B cell (primary cell): ENCODE measurements around the gene SLC22A17. TPM values are rescaled to one million over a fixed set of nuclear protein-coding genes. Genes with fewer than 3 reads are reported as not detected.

Experiments
- ATAC-seq: fragments of 200-7000 bp; cut with Tn5 transposase; one replicate; pipeline ENCODE4 v1.10.0; 2021; ENCODE audit warnings: low read depth, mild to moderate bottlenecking, moderate number of reproducible peaks, moderate library complexity
- CTCF ChIA-PET: fragments of 350-600 bp; sonication (Branson Sonifier 250); formaldehyde crosslinking; loops from one replicate; lab custom pipeline; 2021; ENCODE audit warnings: antibody characterized with exemption, inconsistent platforms; lab: Charles Lee
- POLR2A ChIA-PET: fragments of 350-600 bp; sonication (Branson Sonifier 250); formaldehyde crosslinking; loops from one replicate; lab custom pipeline; 2021; ENCODE audit warnings: antibody characterized with exemption; lab: Charles Lee
- DNase-seq: peaks from one replicate; pipeline ENCODE4 v3.0.0; 2013
- H2AFZ ChIP-seq: 2 replicates; pipeline ENCODE4 v1.6.1; 2012; ENCODE audit warnings: mild to moderate bottlenecking, low read depth, low read length; ENCODE audit not compliant: insufficient read depth, poor library complexity, severe bottlenecking
- H3K27ac ChIP-seq, 2 donors: 1 replicate in 1 of 2; 2 replicates in 1 of 2; pipeline ENCODE4 v1.5.1; 2012 to 2013; ENCODE audit warnings: low read length in 2 of 2, mild to moderate bottlenecking in 2 of 2, moderate library complexity in 1 of 2
- H3K27me3 ChIP-seq, 4 experiments: fragments of 200-600 bp in 1 of 4; sonication (generic) in 1 of 4; replicated peaks in 1 of 4; 1 replicate in 2 of 4; 2 replicates in 2 of 4; pipeline versions ENCODE4 v1.6.1 to v1.7.0; 2013 to 2016; ENCODE audit warnings: low read length in 3 of 4, mild to moderate bottlenecking in 2 of 4, mixed read lengths in 1 of 4, moderate library complexity in 1 of 4; ENCODE audit not compliant: insufficient read depth in 4 of 4, control insufficient read depth in 3 of 4; ENCODE audit errors: control extremely low read depth in 1 of 4
- H3K36me3 ChIP-seq, 2 experiments: replicated peaks in 1 of 2; 1 replicate in 1 of 2; 2 replicates in 1 of 2; pipeline versions ENCODE4 v1.6.1 to v1.7.1; 2013; ENCODE audit warnings: low read length in 1 of 2; ENCODE audit not compliant: insufficient read depth in 2 of 2, control insufficient read depth in 1 of 2; ENCODE audit errors: control extremely low read depth in 1 of 2, extremely low read depth in 1 of 2
- H3K4me1 ChIP-seq, 2 donors: fragments of 200-600 bp in 1 of 2; sonication (generic) in 1 of 2; 1 replicate in 1 of 2; 2 replicates in 1 of 2; pipeline versions ENCODE4 v1.5.1 to v1.6.1; 2013 to 2017; ENCODE audit warnings: low read length in 2 of 2; ENCODE audit not compliant: control insufficient read depth in 2 of 2, insufficient read depth in 2 of 2
- H3K4me2 ChIP-seq: replicated peaks from 2 replicates; pipeline ENCODE3; 2012; ENCODE audit warnings: mild to moderate bottlenecking, low read depth, low read length; ENCODE audit not compliant: poor library complexity, severe bottlenecking
- H3K4me3 ChIP-seq, 5 experiments: fragments of 200-600 bp in 1 of 5; sonication (generic) in 1 of 5; 1 replicate in 3 of 5; 2 replicates in 2 of 5; pipeline versions ENCODE4 v1.5.1 to v1.7.0; 2011 to 2016; ENCODE audit warnings: low read length in 4 of 5, mild to moderate bottlenecking in 4 of 5, low read depth in 2 of 5, control low read depth in 1 of 5, moderate library complexity in 1 of 5; ENCODE audit not compliant: insufficient read depth in 1 of 5; ENCODE audit errors: control extremely low read depth in 1 of 5, extremely low read depth in 1 of 5
- H3K79me2 ChIP-seq: fragments of 200-600 bp; sonication (generic); one replicate; pipeline ENCODE4 v1.6.0; 2016; ENCODE audit warnings: low read length; ENCODE audit not compliant: control insufficient read depth, insufficient read depth
- H3K9ac ChIP-seq: fragments of 200-600 bp; sonication (generic); 2 replicates; pipeline ENCODE4 v1.6.1; 2017; ENCODE audit warnings: mild to moderate bottlenecking, low read length, moderate library complexity
- H3K9me3 ChIP-seq, 3 donors: one replicate each; pipeline versions ENCODE4 v1.6.1 to v1.7.1; 2013; ENCODE audit warnings: low read length in 2 of 3; ENCODE audit not compliant: control insufficient read depth in 2 of 3, insufficient read depth in 1 of 3; ENCODE audit errors: control extremely low read depth in 1 of 3
- H4K20me1 ChIP-seq: 2 replicates; pipeline ENCODE4 v1.6.0; 2012; ENCODE audit warnings: mild to moderate bottlenecking, low read length; ENCODE audit not compliant: insufficient read depth, control insufficient read depth, poor library complexity, severe bottlenecking
- H3K27ac Mint-ChIP-seq: one replicate; pipeline ENCODE4 v1.8.0; 2021; ENCODE audit warnings: mixed read lengths
- H3K27me3 Mint-ChIP-seq: one replicate; pipeline ENCODE4 v1.8.0; 2021; ENCODE audit warnings: mixed read lengths
- H3K4me1 Mint-ChIP-seq: one replicate; pipeline ENCODE4 v1.8.0; 2021; ENCODE audit warnings: mixed read lengths
- H3K4me3 Mint-ChIP-seq: one replicate; pipeline ENCODE4 v1.8.0; 2021; ENCODE audit warnings: mixed read lengths
- H3K9me3 Mint-ChIP-seq: one replicate; pipeline ENCODE4 v1.8.0; 2022; ENCODE audit warnings: mixed read lengths; ENCODE audit not compliant: insufficient read depth
- EZH2 ChIP-seq: IDR thresholded peaks from 2 replicates; pipeline ENCODE4 v1.6.1; 2012; ENCODE audit warnings: borderline replicate concordance, low read depth, mild to moderate bottlenecking, moderate library complexity, low read length; ENCODE audit not compliant: insufficient read depth, poor library complexity, severe bottlenecking
- WGBS: methylation state at CpG from one replicate; pipeline ENCODE4 v1.1.5; 2013; ENCODE audit warnings: missing lambda C conversion rate; ENCODE audit not compliant: insufficient coverage; 5-methylcytosine and 5-hydroxymethylcytosine counted together
- intact Hi-C: fragments of 100-400 bp; cut with micrococcal nuclease; formaldehyde crosslinking; loops from one replicate; pipeline ENCODE4 v1.10.0; 2022
- polyA plus RNA-seq: library from polyadenylated mRNA; depleted of rRNA; stranded (reverse); fragments of >200 nt; gene quantifications from 2 replicates; pipeline ENCODE4 v1.2.3, GENCODE V29; 2012
- total RNA-seq, 2 donors: library from RNA; stranded (reverse); fragments of 120-200 nt in 1 of 2; gene quantifications; 1 replicate in 1 of 2; 2 replicates in 1 of 2; pipeline versions ENCODE4 v1.2.3 to v1.2.4, GENCODE V29; 2013 to 2022
- TF ChIP-seq, protein P1 (sequence below): fragments of 200-600 bp; IDR thresholded peaks from one replicate; pipeline ENCODE4 v1.8.0; 2022; ENCODE audit warnings: antibody characterized with exemption, mild to moderate bottlenecking

Gene SLC22A17
- total and polyA plus RNA-seq, 2 donors (not counting 1 experiment from before 2014, with no cell fraction given), result 0.89 to 0.92 TPM

DNA sequence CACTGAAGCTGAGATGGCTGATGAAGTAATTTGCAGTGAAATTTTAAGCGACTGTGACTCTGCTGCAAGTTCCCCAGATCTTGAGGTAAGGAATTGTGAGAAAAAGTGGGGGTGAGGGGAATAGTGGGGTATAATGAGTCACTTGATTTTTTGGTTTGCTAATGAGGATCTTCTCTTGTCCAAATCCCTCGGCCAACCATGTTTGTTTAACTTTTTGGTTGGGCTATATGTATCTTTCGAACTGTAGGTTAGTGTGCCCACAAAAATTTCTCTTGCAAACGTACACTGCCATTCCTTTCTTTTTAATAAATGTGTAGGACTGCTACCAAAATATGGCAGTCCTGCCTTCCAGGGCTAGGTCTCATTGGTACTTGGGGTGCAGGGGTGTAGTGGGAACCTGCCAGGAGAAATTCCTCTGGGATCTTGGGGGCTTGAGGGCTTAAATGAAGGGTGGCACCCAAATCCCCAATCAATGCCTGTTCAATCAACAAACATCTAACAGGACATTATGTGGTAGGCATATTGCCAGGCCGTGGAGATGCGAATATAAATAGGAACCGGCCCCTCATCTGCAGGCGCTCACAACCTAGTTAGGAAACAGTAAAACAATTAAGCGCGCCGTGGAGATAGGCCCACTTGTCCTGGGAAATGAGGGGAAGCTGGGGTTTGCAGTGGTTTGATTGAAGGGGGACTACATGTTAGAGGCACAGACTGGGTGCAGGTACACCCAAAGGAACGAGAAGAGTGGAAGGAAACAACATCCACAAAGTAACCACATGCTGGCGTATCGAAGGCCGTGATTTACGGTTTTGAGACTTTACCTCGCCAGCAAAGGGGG lies 32.7 kb downstream of the SLC22A17 start:
- H3K4me1 Mint-ChIP-seq, result peaks cover 33% of the 10 kb centered on the region
- peak overlapping the region; percentile 81 for H3K9ac ChIP-seq
- ChIA-PET CTCF (interaction anchor here (0.9 to 6.7 kb wide), 8 partner anchors 9 to 1112 kb away, joined by 3 to 56 read pairs (median 8); partner anchors contain the start of genes BCL2L2 and PPP1R3E), POLR2A (interaction anchor here (0.5 to 4.4 kb wide), 7 partner anchors 13 to 1266 kb away, joined by 3 to 84 read pairs (median 4); partner anchors contain the start of genes ACIN1, BCL2L2, C14orf119 and PPP1R3E)
- H3K4me3 ChIP-seq, result peak overlapping the region; percentile 44 to 81 (median 62)
- H3K27ac ChIP-seq, result peak overlapping the region; percentile 91 to 99
- intact Hi-C loops, result loop anchor here (2.0 kb wide), 4 partner anchors 231 to 1123 kb away; partner anchors contain the start of genes PSMB5, SDR39U1 and ZFHX2
- no peaks in the 10 kb centered on the region for H3K9me3 ChIP-seq
- TF ChIP-seq EZH2, result no peak
- TF ChIP-seq, protein P1, sequence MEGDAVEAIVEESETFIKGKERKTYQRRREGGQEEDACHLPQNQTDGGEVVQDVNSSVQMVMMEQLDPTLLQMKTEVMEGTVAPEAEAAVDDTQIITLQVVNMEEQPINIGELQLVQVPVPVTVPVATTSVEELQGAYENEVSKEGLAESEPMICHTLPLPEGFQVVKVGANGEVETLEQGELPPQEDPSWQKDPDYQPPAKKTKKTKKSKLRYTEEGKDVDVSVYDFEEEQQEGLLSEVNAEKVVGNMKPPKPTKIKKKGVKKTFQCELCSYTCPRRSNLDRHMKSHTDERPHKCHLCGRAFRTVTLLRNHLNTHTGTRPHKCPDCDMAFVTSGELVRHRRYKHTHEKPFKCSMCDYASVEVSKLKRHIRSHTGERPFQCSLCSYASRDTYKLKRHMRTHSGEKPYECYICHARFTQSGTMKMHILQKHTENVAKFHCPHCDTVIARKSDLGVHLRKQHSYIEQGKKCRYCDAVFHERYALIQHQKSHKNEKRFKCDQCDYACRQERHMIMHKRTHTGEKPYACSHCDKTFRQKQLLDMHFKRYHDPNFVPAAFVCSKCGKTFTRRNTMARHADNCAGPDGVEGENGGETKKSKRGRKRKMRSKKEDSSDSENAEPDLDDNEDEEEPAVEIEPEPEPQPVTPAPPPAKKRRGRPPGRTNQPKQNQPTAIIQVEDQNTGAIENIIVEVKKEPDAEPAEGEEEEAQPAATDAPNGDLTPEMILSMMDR, result no peak
- peak overlapping the region; percentile 99 for H3K27ac Mint-ChIP-seq
- peak overlapping the region; percentile 93 for H3K4me3 Mint-ChIP-seq
- no peaks in the 10 kb centered on the region for H3K27me3 ChIP-seq
- H4K20me1 ChIP-seq, result peaks cover 13% of the 10 kb centered on the region
- peak overlapping the region; percentile 87 for H2AFZ ChIP-seq
- peaks cover 15% of the 10 kb centered on the region for H3K79me2 ChIP-seq
- ATAC-seq (no peak), DNase-seq (no peak)
- peaks cover 7 to 24% of the 10 kb centered on the region in 2 experiments for H3K36me3 ChIP-seq
- H3K4me1 ChIP-seq, result peaks cover 21 to 24% of the 10 kb centered on the region in 2 donors
- 82% methylated on average over 8 of the region's 17 CpGs for WGBS
- no peaks in the 10 kb centered on the region for H3K27me3 Mint-ChIP-seq
- H3K4me2 ChIP-seq, result peak overlapping the region; percentile 83
- H3K9me3 Mint-ChIP-seq, result no peaks in the 10 kb centered on the region

DNA sequence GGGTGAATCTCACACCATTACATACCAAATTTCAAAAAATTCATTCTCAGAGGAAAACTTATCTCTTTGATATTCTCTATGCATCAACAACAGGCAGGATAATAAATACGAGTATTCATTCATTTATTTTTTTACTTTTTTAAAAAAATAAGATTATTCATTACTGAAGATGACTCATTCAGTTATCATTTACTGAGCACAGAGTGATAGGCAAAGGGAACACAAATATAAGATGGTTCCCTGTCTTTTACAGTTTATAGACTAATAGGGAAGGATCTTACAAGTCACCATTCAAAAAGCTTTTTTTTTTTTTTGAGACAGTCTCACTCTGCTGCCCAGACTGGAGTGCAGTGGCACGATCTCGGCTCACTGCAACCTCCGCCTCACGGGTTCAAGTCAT lies 36.4 kb downstream of the SLC22A17 start:
- no peak overlapping the region for H3K9ac ChIP-seq
- H3K4me2 ChIP-seq, result no peak overlapping the region
- WGBS, result 94% methylated on average over 4 of the region's 5 CpGs
- Mint-ChIP-seq H3K9me3 (no peaks in the 10 kb centered on the region), H3K27ac (no peak overlapping the region), H3K27me3 (no peaks in the 10 kb centered on the region), H3K4me3 (no peak overlapping the region), H3K4me1 (peaks cover 15% of the 10 kb centered on the region)
- H3K4me1 ChIP-seq, result peaks cover 9 to 10% of the 10 kb centered on the region in 2 donors
- CTCF ChIA-PET, result no interaction called here
- DNase-seq, result no peak
- no peak overlapping the region for H2AFZ ChIP-seq
- no peak overlapping the region for H3K4me3 ChIP-seq
- H4K20me1 ChIP-seq, result no peaks in the 10 kb centered on the region
- intact Hi-C loops, result no loop called here
- POLR2A ChIA-PET, result interaction anchor here (0.6 to 0.7 kb wide), 2 partner anchors 9 to 13 kb away, joined by 3 read pairs; no protein-coding TSS in a partner anchor
- no peaks in the 10 kb centered on the region for H3K27me3 ChIP-seq
- no peaks in the 10 kb centered on the region for H3K79me2 ChIP-seq
- H3K36me3 ChIP-seq, result no peaks in the 10 kb centered on the region
- no peak overlapping the region for H3K27ac ChIP-seq
- no peaks in the 10 kb centered on the region for H3K9me3 ChIP-seq
- no peak for ATAC-seq
- no peak for TF ChIP-seq EZH2
- TF ChIP-seq, protein P1, result no peak
